ENCODE data around the gene PDE4D. TPM values are rescaled to one million over a fixed set of nuclear protein-coding genes. Genes with fewer than 3 reads are reported as not detected.

The PDE4D gene
- total RNA-seq, 1 experiment from 2014 or later, result 2.1 TPM

DNA sequence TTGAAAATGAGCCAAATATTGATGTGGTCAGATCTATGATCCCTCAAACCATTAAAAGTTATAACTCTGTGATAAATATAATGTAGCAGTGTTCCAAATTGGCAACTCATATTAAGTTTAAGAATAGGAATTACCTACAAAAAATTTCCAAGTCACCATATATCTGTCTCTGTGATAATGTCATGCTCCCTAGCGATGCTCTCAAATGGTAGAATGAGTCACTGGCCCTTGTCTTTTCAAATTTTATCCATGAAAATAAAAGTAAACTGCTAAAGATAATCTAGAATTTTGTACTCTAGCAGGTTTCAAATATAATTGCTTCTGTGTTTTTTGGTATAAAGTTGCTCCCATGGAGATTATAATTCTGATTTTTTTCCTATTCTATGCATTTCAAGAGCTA, 277.1 kb downstream of the PDE4D start:
- Histone ChIP-seq H3K4me1 (ENCODE audit: insufficient read depth, low read length) (no peaks in the 10 kb centered on the region; the same call in 1 of the 2 replicates), H3K4me2 (ENCODE audit: insufficient read depth, insufficient read length, low read length) (no peak overlapping the region), H3K4ac (ENCODE audit: low read depth, low read length) (no peak overlapping the region), H2BK120ac (ENCODE audit: low read depth, low read length, poor library complexity, severe bottlenecking) (no peak overlapping the region), H4K20me1 (ENCODE audit: control insufficient read depth, insufficient read depth, insufficient read length) (no peaks in the 10 kb centered on the region), H3K23ac (ENCODE audit: insufficient read length, low read depth, low read length) (no peak overlapping the region), H3K9ac (ENCODE audit: extremely low read depth, insufficient read length, low read length) (no peak overlapping the region), H3K9me3 (ENCODE audit: control insufficient read depth, low read depth, low read length) (no peaks in the 10 kb centered on the region), H3K27ac (ENCODE audit: insufficient read length, low read depth, low read length) (no peak overlapping the region), H2BK12ac (ENCODE audit: insufficient read length, low read depth, low read length) (no peak overlapping the region), H4K91ac (ENCODE audit: insufficient read length, low read depth, low read length) (no peak overlapping the region), H4K8ac (replicated peaks; ENCODE audit: insufficient read length, low read depth, low read length) (no peak overlapping the region), H2AFZ (ENCODE audit: low read length) (no peak overlapping the region), H3K27me3 (ENCODE audit: insufficient read depth, low read length) (no peaks in the 10 kb centered on the region), H3K14ac (ENCODE audit: insufficient read depth, low read length) (no peak overlapping the region), H3K23me2 (ENCODE audit: insufficient read length, low read depth, low read length, poor library complexity, severe bottlenecking) (no peaks in the 10 kb centered on the region), H3K79me1 (ENCODE audit: insufficient read depth, low read depth, low read length, poor library complexity, severe bottlenecking) (no peaks in the 10 kb centered on the region), H3T11ph (ENCODE audit: low read length) (no peak overlapping the region), H2BK5ac (ENCODE audit: insufficient read length, low read length) (no peak overlapping the region), H2BK15ac (ENCODE audit: low read depth, low read length) (no peak overlapping the region), H3K18ac (ENCODE audit: insufficient read length, low read depth, low read length) (no peak overlapping the region), H4K5ac (ENCODE audit: insufficient read length, low read depth, low read length) (no peak overlapping the region), H2AK5ac (ENCODE audit: insufficient read length, low read length) (no peak overlapping the region), H3K79me2 (ENCODE audit: insufficient read depth, low read length) (no peaks in the 10 kb centered on the region), H3K56ac (ENCODE audit: insufficient read length, low read depth, low read length) (no peak overlapping the region), H2BK20ac (ENCODE audit: low read depth, low read length, poor library complexity, severe bottlenecking) (no peak overlapping the region)
- no peak overlapping the region for H3K27ac Mint-ChIP-seq
- H3K9me3 Mint-ChIP-seq, result peaks cover 0 to 2% of the 10 kb centered on the region in 2 experiments; a peak in 1 of 5 replicates
- peaks cover 22 to 25% of the 10 kb centered on the region in 2 experiments for H3K4me1 Mint-ChIP-seq
- H3K36me3 Mint-ChIP-seq (ENCODE audit: insufficient read depth in 1 of 3, low read depth in 3 of 3), result no peaks in the 10 kb centered on the region; a peak in 2 of 7 replicates
- DNase-seq, result no peak
- WGBS (ENCODE audit: extremely low coverage, insufficient read length, low lambda C conversion rate), result no CpG with 5 or more reads among the region's 1 CpG
- no peaks in the 10 kb centered on the region; the same call in 1 of the 2 replicates for H3K27me3 Mint-ChIP-seq (ENCODE audit: low read depth)
- H3K4me3 Mint-ChIP-seq, result no peak overlapping the region
- TF ChIP-seq, protein P1, sequence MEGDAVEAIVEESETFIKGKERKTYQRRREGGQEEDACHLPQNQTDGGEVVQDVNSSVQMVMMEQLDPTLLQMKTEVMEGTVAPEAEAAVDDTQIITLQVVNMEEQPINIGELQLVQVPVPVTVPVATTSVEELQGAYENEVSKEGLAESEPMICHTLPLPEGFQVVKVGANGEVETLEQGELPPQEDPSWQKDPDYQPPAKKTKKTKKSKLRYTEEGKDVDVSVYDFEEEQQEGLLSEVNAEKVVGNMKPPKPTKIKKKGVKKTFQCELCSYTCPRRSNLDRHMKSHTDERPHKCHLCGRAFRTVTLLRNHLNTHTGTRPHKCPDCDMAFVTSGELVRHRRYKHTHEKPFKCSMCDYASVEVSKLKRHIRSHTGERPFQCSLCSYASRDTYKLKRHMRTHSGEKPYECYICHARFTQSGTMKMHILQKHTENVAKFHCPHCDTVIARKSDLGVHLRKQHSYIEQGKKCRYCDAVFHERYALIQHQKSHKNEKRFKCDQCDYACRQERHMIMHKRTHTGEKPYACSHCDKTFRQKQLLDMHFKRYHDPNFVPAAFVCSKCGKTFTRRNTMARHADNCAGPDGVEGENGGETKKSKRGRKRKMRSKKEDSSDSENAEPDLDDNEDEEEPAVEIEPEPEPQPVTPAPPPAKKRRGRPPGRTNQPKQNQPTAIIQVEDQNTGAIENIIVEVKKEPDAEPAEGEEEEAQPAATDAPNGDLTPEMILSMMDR (conservative IDR thresholded peaks at IDR 0.05), result no peak
